Erythroblast (primary cell): Measurements from ENCODE around the gene KRT78.

Experiments
- DNase-seq, 2 experiments: peaks; one replicate each; lab custom pipeline; 2025; lab: John Stamatoyannopoulos, UW
- GATA1 ChIP-seq: IDR thresholded peaks from 2 replicates; pipeline ENCODE4 v1.6.1; 2011; ENCODE audit warnings: low read depth, mild to moderate bottlenecking, control low read depth, low read length, moderate library complexity
- POLR2A ChIP-seq: IDR thresholded peaks from 2 replicates; pipeline ENCODE4 v1.6.1; 2011; ENCODE audit warnings: mild to moderate bottlenecking, low read length

KRT78 gene

GRCh38 chr12:52820521-52820920 is 28.3 kb downstream of the KRT78 start:
- no peak for DNase-seq
- TF ChIP-seq POLR2A: no peak
- TF ChIP-seq GATA1: no peak

- DNase-seq: no peak
- TF ChIP-seq GATA1: no peak
- no peak for TF ChIP-seq POLR2A
Observed at GRCh38 chr12:52819731-52820510, 28.9 kb downstream of the KRT78 start.

- TF ChIP-seq GATA1 (no peak), POLR2A (no peak)
- DNase-seq: no peak
Observed at GRCh38 chr12:52818887-52819420, 29.8 kb downstream of the KRT78 start.

GRCh38 chr12:52818388-52818787 is 30.4 kb downstream of the KRT78 start:
- DNase-seq: no peak
- TF ChIP-seq POLR2A (no peak), GATA1 (no peak)

- DNase-seq: no peak
- no peak for TF ChIP-seq GATA1
- TF ChIP-seq POLR2A: no peak
Observed at GRCh38 chr12:52817699-52818238, 31.0 kb downstream of the KRT78 start.

- no peak for DNase-seq
- TF ChIP-seq GATA1 (no peak), POLR2A (no peak)
Observed at GRCh38 chr12:52817003-52817698, 31.6 kb downstream of the KRT78 start.

GRCh38 chr12:52815676-52816588 is 32.9 kb downstream of the KRT78 start:
- no peak for TF ChIP-seq POLR2A
- TF ChIP-seq GATA1: no peak
- DNase-seq: no peak

- TF ChIP-seq POLR2A (no peak), GATA1 (no peak)
- DNase-seq: no peak
Observed at GRCh38 chr12:52815161-52815560, 33.6 kb downstream of the KRT78 start.

- TF ChIP-seq POLR2A (no peak), GATA1 (no peak)
- no peak for DNase-seq
Observed at GRCh38 chr12:52814710-52815155, 34.1 kb downstream of the KRT78 start.

- no peak for TF ChIP-seq GATA1
- no peak for TF ChIP-seq POLR2A
Observed at GRCh38 chr12:52813885-52814709, 34.7 kb downstream of the KRT78 start, which contains the start of gene KRT4. Gene KRT4, minus strand, starts transcription at chr12:52814116. Its CDS starts 58 bp downstream, at chr12:52814058.

GRCh38 chr12:52813203-52813819 is 35.5 kb downstream of the KRT78 start:
- no peak for TF ChIP-seq POLR2A
- DNase-seq: no peak

More at GRCh38 chr12:52813885-52814709, 34.7 kb downstream of the KRT78 start, which contains the start of gene KRT4:
- DNase-seq: no peak

- TF ChIP-seq GATA1: no peak
- TF ChIP-seq POLR2A: no peak
- peak in 1 of 2 experiments; percentile 20 for DNase-seq
Observed at GRCh38 chr12:52812749-52813148, 36.0 kb downstream of the KRT78 start.
